Lung microvascular endothelial cell (primary cell): Measurements from ENCODE around the gene CEP131. TPM values are rescaled to one million over a fixed set of nuclear protein-coding genes. Genes with fewer than 3 reads are reported as not detected.
"Not testable (repeated sequence)": the region's sequence is repeated elsewhere in the genome, so short reads cannot be mapped to it uniquely, and the experiment has no call there.

Source experiments
- DNase-seq, 2 donors: peaks; one replicate each; pipeline versions ENCODE4 v3.0.0 to v3.0.0-alpha.2; 2010; ENCODE audit warnings: low read depth in 2 of 2
- total RNA-seq: library from RNA; depleted of rRNA; stranded (reverse); fragments of >200 nt; gene quantifications from 2 replicates; pipeline ENCODE4 v1.2.1, GENCODE V29; 2014

CEP131 gene
- total RNA-seq, 1 donor from 2014 or later = 4.4 TPM

- DNase-seq = no peak
Measured at GRCh38 chr17:81166033-81166492, 56.7 kb downstream of the CEP131 start, which contains the start of gene AATK. AATK (minus strand) TSS chr17:81166221; CDS start chr17:81165992, 229 bp downstream.

- DNase-seq = peak in 1 of 2 donors; percentile 26
Measured at GRCh38 chr17:81165246-81166032, 57.3 kb downstream of the CEP131 start, which contains the start of gene PVALEF. PVALEF (plus strand) TSS chr17:81165507; CDS start chr17:81181227, 15,720 bp downstream.

- DNase-seq = peak in 1 of 2 donors; percentile 51
Measured at GRCh38 chr17:81164371-81165245, 58.2 kb downstream of the CEP131 start.

GRCh38 chr17:81163703-81164370 lies 58.9 kb downstream of the CEP131 start:
- no peak for DNase-seq

GRCh38 chr17:81163051-81163695 lies 59.6 kb downstream of the CEP131 start:
- DNase-seq = no peak

GRCh38 chr17:81162491-81162890 lies 60.3 kb downstream of the CEP131 start:
- DNase-seq = no peak

GRCh38 chr17:81161972-81162371 lies 60.8 kb downstream of the CEP131 start:
- no peak for DNase-seq

GRCh38 chr17:81161536-81161935 lies 61.2 kb downstream of the CEP131 start:
- no peak for DNase-seq

- peak; percentile 15 to 29 for DNase-seq
Measured at GRCh38 chr17:81160747-81161453, 61.9 kb downstream of the CEP131 start.

- peak; percentile 58 to 72 for DNase-seq
Measured at GRCh38 chr17:81160306-81160705, 62.5 kb downstream of the CEP131 start.

- DNase-seq = peak in 1 of 2 donors; percentile 20
Measured at GRCh38 chr17:81159611-81160265, 63.0 kb downstream of the CEP131 start.

GRCh38 chr17:81158688-81159590 lies 63.8 kb downstream of the CEP131 start:
- DNase-seq = no peak

GRCh38 chr17:81157848-81158687 lies 64.7 kb downstream of the CEP131 start:
- no peak for DNase-seq

- DNase-seq = no peak
Measured at GRCh38 chr17:81156866-81157805, 65.6 kb downstream of the CEP131 start.

GRCh38 chr17:81154961-81155360 lies 67.8 kb downstream of the CEP131 start:
- DNase-seq = no peak

- not testable (repeated sequence) for DNase-seq
Measured at GRCh38 chr17:81154016-81154415, 68.7 kb downstream of the CEP131 start.

- peak; percentile 88 for DNase-seq
Measured at GRCh38 chr17:81153340-81153803, 69.4 kb downstream of the CEP131 start.
